PFSK-1 (cell line): Measurements from ENCODE around the gene SLC2A13.

Experiments
- FOXP2 ChIP-seq: optimal IDR thresholded peaks from 2 replicates; pipeline ENCODE3; 2011; ENCODE audit warnings: borderline replicate concordance, control low read depth, inconsistent platforms; ENCODE audit not compliant: insufficient read depth; ENCODE audit errors: extremely low read length, extremely low read depth
- POLR2AphosphoS5 ChIP-seq: IDR thresholded peaks from 2 replicates; pipeline ENCODE4 v1.6.1; 2012; ENCODE audit warnings: low read depth, mild to moderate bottlenecking, control low read depth, low read length, moderate library complexity
- TAF1 ChIP-seq: IDR thresholded peaks from 2 replicates; pipeline ENCODE4 v1.6.1; 2012; ENCODE audit warnings: low read length, control low read depth, borderline replicate concordance; ENCODE audit not compliant: insufficient read depth

DNA sequence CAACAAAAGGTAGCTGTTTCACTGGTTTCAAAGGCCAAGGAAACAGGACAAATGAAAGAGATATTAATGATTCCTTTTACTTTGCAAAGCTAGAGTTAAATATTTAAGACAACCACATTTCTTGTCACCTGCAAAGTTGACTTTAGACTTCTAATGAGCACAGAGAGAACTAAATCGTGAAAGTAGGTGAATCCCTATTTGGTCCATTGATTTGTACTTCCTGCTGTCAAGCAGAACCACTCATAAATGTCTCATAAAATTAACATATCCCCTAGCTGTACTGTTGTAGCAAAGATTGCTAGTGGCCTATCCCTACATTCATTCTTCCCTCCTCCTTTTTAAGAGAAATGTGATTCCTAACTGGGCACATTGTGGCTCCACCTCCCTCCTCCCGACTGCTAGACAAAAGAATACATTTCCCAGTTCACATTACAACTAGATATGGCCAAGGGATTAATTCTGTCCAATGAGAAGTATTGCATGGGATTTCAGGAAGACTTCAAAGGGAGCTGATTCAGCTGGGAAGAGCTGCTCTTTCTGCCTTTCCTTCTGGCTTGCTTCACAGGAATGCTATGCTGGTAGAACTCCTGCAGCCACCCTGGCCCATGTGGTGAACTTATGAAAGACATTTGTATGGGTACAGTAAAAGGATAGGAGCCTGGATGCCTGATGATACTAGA, 258.8 kb downstream of the SLC2A13 start:
- TF ChIP-seq TAF1, result no peak
- TF ChIP-seq POLR2AphosphoS5, result no peak
- no peak for TF ChIP-seq FOXP2
